ENCODE measurements around the gene SPTBN2. TPM values are rescaled to one million over a fixed set of nuclear protein-coding genes. Genes with fewer than 3 reads are reported as not detected.

SPTBN2 gene

Small RNA genes lying within 50 kb of the gene (small RNA-seq; reads per million reads assigned to genes)
- gene RN7SL12P (ENCODE audit: insufficient read depth), result not detected

Data from neuronal stem cell (in vitro differentiated cells).